NT2/D1 (cell line): Measurements from ENCODE around the gene ABCA4.

Experiments used
- DNase-seq: peaks from one replicate; pipeline ENCODE4 v3.0.0-alpha.2; 2011; ENCODE audit warnings: low read depth, low spot score
- H3K27me3 ChIP-seq: 2 replicates; pipeline ENCODE4 v1.6.0; 2011; ENCODE audit warnings: mild to moderate bottlenecking; ENCODE audit not compliant: insufficient read length, insufficient read depth
- H3K36me3 ChIP-seq: 2 replicates; pipeline ENCODE4 v1.6.1; 2011; ENCODE audit warnings: mild to moderate bottlenecking, low read length, mixed read lengths; ENCODE audit not compliant: insufficient read depth, insufficient read length
- H3K4me1 ChIP-seq: 2 replicates; pipeline ENCODE4 v1.5.1; 2011; ENCODE audit not compliant: insufficient read depth, insufficient read length
- H3K4me3 ChIP-seq: 2 replicates; pipeline ENCODE4 v1.5.1; 2011; ENCODE audit warnings: low read depth; ENCODE audit not compliant: insufficient read length
- H3K9ac ChIP-seq: 2 replicates; pipeline ENCODE4 v1.6.0; 2011; ENCODE audit warnings: low read depth; ENCODE audit not compliant: insufficient read length
- H3K9me3 ChIP-seq: 2 replicates; pipeline ENCODE4 v1.5.1; 2011; ENCODE audit warnings: mild to moderate bottlenecking, low read length; ENCODE audit not compliant: insufficient read depth
- SUZ12 ChIP-seq: IDR thresholded peaks from 2 replicates; pipeline ENCODE4 v1.6.1; 2011; ENCODE audit not compliant: insufficient read length, insufficient read depth; ENCODE audit errors: extremely low read depth
- YY1 ChIP-seq: IDR thresholded peaks from 2 replicates; pipeline ENCODE4 v1.6.1; 2011; ENCODE audit not compliant: insufficient read length, insufficient read depth
- ZNF274 ChIP-seq: IDR thresholded peaks from 2 replicates; pipeline ENCODE4 v1.6.1; 2011; ENCODE audit warnings: mild to moderate bottlenecking, low read depth, low read length

Gene ABCA4

DNA sequence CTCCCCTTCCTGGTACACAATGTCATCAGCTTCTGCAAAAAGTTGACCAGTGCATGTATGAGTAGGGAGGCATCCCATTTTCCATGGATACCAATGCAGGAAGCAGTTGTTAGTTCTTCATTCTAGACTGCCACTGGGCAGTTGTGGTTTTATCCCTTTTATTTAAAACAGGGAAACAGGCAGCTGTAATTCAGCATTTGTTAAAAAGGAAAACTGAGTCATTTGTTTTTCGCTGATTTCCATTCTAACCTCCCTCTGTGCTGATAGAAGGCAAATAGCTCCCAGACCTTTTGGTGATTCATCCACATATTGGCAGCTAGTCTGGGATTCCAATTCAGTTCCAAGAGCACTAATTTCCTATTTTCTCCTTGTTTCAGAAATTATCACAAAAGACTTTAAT is 21.1 kb upstream of the ABCA4 start:
- no peaks in the 10 kb centered on the region for H3K27me3 ChIP-seq
- no peaks in the 10 kb centered on the region for H3K9me3 ChIP-seq
- H3K36me3 ChIP-seq: no peaks in the 10 kb centered on the region
- no peak for DNase-seq
- no peak overlapping the region for H3K9ac ChIP-seq
- TF ChIP-seq YY1 (no peak), SUZ12 (no peak), ZNF274 (no peak)
- H3K4me1 ChIP-seq: peaks cover 2% of the 10 kb centered on the region
- H3K4me3 ChIP-seq: no peak overlapping the region

DNA sequence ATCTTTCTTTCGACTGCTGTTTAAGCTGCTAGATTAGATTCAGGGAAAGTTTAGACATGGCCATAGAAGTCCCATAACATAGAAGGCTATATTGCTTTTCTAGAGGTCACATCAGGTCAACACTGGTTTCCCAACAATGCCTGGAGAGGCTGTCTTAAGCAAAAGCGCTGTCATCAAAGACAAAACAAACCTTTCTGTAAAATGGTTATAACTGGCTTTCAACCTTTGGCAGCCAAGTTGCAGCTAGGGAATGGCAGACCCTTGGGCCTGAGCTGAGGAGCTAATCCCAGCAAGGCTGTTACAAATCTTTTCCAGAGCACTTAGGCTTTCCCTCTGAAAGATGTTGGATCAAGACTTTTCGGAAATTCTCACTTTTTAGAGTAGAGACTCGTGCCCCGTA is 11.2 kb upstream of the ABCA4 start:
- Histone ChIP-seq H3K4me3 (no peak overlapping the region), H3K9ac (no peak overlapping the region), H3K4me1 (peaks cover 3% of the 10 kb centered on the region), H3K27me3 (no peaks in the 10 kb centered on the region), H3K9me3 (peaks cover 18% of the 10 kb centered on the region), H3K36me3 (no peaks in the 10 kb centered on the region)
- DNase-seq: no peak
- TF ChIP-seq ZNF274 (no peak), YY1 (no peak), SUZ12 (no peak)

DNA sequence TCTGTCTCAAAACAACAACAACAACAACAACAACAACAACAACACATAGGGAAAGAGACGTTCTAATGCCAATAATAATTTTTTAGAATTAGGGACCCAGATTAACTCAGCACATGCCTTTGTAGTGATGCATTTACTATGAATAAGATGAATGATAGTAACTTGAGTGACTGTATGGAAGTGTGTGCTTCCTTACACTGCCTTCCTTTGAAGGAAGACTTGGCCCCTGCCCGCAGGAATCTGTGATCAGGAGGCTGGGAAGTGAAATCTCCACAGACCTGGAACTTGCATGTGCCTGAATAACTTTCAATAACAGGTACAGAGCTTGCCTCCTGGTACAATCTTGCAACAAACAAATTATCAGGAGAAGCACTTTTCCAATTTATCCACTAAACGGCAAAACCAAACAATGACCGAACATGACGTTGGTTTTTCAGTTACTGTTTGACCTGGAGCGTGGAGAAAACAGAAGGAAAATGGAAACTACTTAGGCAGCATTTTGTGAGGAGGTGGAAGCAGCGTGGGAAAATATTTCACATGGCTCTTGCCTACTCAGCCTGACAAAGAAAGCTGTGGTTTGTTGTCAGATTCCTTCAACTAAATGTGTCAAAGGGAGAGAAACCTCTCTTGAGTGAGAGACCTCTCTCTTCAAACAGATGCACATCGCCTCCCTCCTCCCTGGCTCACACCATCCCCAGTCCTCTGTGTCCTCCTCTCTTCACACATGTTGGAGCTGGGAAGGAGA is 10.1 kb upstream of the ABCA4 start:
- TF ChIP-seq YY1: no peak
- TF ChIP-seq SUZ12: no peak
- TF ChIP-seq ZNF274: no peak
- Histone ChIP-seq H3K9me3 (peaks cover 18% of the 10 kb centered on the region), H3K9ac (no peak overlapping the region), H3K36me3 (no peaks in the 10 kb centered on the region), H3K4me1 (peaks cover 3% of the 10 kb centered on the region), H3K27me3 (no peaks in the 10 kb centered on the region), H3K4me3 (no peak overlapping the region)
- no peak for DNase-seq

DNA sequence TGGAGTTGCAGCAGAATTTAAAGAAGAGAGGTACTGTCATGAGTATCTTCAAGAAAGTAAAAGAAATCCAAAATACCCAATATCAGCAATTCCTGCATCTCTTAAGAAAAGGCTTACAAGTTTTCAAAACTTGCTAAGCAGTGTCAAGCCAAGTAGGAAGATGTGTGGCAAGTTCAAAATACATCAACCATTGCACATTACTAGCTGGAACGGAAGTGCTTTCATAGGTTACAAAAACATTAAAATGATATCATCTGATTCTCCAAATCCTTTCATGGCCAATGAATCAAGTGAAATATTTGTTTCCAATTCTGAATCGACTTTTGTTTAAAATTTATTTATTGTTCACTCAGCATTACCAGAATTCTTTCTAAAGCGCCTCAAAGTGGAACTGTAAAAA is 5.7 kb upstream of the ABCA4 start:
- H3K27me3 ChIP-seq: no peaks in the 10 kb centered on the region
- no peaks in the 10 kb centered on the region for H3K36me3 ChIP-seq
- no peak for TF ChIP-seq SUZ12
- TF ChIP-seq YY1: no peak
- no peak for TF ChIP-seq ZNF274
- peaks cover 3% of the 10 kb centered on the region for H3K4me1 ChIP-seq
- no peak for DNase-seq
- H3K9ac ChIP-seq: no peak overlapping the region
- no peak overlapping the region for H3K4me3 ChIP-seq
- no peaks in the 10 kb centered on the region for H3K9me3 ChIP-seq

DNA sequence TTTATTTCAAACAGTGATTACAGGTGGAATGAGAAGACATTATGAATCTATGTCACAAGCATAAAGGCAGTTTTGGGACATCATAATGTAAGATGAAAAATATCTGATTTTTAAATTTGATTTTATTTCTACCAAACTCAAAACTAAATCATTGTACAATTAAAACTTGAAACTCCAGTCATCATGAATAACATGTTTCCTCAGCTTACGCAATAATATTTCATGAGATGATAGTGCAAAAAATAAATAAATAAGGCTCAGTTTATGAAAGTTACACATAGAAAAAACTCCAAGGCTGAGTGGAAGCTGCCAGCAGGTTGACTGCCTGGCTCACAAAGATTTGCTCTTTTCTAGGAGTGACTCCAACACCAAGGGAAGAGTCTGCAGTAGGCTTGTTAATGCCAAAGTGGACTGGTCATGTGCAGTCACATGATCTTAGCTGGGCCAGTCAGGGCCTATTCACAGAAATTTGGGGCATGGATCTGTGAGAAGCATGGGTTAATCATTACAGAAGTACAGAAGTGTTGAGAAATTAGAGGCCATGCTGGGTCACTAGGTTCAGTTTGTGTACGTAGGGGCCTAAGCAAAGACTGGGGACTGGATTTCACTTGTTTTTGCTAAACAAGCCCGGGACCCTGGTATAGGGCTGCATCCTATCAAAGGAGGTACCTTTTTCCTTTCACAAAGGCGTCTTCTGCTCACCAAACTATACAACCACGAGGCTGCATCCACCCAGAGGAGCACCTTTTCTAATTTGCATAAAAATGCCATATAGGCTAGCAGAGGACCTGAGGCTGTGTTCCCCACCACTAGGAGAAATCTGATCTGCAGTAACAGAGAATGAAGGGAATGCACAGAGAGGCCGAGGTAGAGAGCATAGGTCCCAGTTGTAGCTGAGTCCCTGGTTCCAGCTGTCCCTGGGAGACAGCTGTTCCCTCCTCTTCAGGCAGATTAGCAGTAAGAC is 4.9 kb upstream of the ABCA4 start:
- TF ChIP-seq YY1 (no peak), SUZ12 (no peak), ZNF274 (no peak)
- Histone ChIP-seq H3K9me3 (no peaks in the 10 kb centered on the region), H3K4me3 (no peak overlapping the region), H3K27me3 (no peaks in the 10 kb centered on the region), H3K9ac (no peak overlapping the region), H3K4me1 (no peaks in the 10 kb centered on the region), H3K36me3 (no peaks in the 10 kb centered on the region)
- no peak for DNase-seq

DNA sequence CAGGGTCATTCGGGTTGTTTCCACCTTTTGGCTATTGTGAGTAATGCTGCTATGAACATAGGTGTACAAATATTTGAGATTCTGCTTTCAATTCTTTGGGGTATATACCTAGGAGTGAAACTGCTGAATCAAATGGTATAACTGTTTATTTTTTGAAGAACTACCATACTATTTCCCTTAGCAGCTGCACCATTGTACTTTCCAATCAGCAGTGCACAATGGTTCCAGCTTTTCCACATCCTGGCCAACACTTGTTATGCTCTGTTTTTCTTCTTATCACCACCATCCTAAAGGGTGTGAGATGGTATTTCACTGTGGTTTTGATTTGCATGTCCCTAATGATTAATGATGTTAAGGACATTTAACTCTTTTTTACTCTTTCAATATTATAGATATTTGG is 3.6 kb upstream of the ABCA4 start:
- H3K27me3 ChIP-seq: no peaks in the 10 kb centered on the region
- TF ChIP-seq ZNF274: no peak
- TF ChIP-seq YY1: no peak
- no peak for TF ChIP-seq SUZ12
- DNase-seq: no peak
- H3K4me1 ChIP-seq: peaks cover 2% of the 10 kb centered on the region
- no peak overlapping the region for H3K9ac ChIP-seq
- no peaks in the 10 kb centered on the region for H3K9me3 ChIP-seq
- H3K4me3 ChIP-seq: no peak overlapping the region
- no peaks in the 10 kb centered on the region for H3K36me3 ChIP-seq

GRCh38 chr1:94122201-94122970 is 1.4 kb upstream of the ABCA4 start:
- no peaks in the 10 kb centered on the region for H3K36me3 ChIP-seq

More at GRCh38 chr1:94122201-94122970, 1.4 kb upstream of the ABCA4 start:
- H3K9ac ChIP-seq: no peak overlapping the region
- DNase-seq: no peak
- H3K27me3 ChIP-seq: no peaks in the 10 kb centered on the region
- no peaks in the 10 kb centered on the region for H3K9me3 ChIP-seq
- no peak for TF ChIP-seq SUZ12
- H3K4me1 ChIP-seq: peaks cover 6% of the 10 kb centered on the region
- H3K4me3 ChIP-seq: no peak overlapping the region
